Stimulated activated CD8-positive, alpha-beta memory T cell treated with anti-CD3 and anti-CD28 coated beads, Interleukin-12 subunit alpha, Interleukin-12 subunit beta, amount 100 ng/mL, for 4 hours (primary cell): ENCODE results near the gene CORO1A.
A peak's percentile ranks its signal among the peaks of the same experiment; 100 is the strongest.
"Not testable (repeated sequence)": the region's sequence is repeated elsewhere in the genome, so short reads cannot be mapped to it uniquely, and the experiment has no call there.

Experiments
- DNase-seq: peaks from one replicate; pipeline ENCODE4 v3.0.0-alpha.2; 2020; ENCODE audit warnings: low read depth

CORO1A gene

GRCh38 chr16:30170145-30170544 is 13.3 kb upstream of the CORO1A start:
- not testable (repeated sequence) for DNase-seq

GRCh38 chr16:30173054-30173453 is 10.3 kb upstream of the CORO1A start:
- DNase-seq, result no peak

- not testable (repeated sequence) for DNase-seq
Observed at GRCh38 chr16:30176876-30177275, 6.5 kb upstream of the CORO1A start.

- no peak for DNase-seq
Observed at GRCh38 chr16:30179195-30179594, 4.2 kb upstream of the CORO1A start.

- no peak for DNase-seq
Observed at GRCh38 chr16:30179931-30180330, 3.5 kb upstream of the CORO1A start.

- DNase-seq, result no peak
Observed at GRCh38 chr16:30180741-30181140, 2.7 kb upstream of the CORO1A start.

GRCh38 chr16:30184096-30184890 is 891 bp downstream of the CORO1A start:
- peak; percentile 57 for DNase-seq

GRCh38 chr16:30184891-30185682 is 1.7 kb downstream of the CORO1A start:
- peak; percentile 29 for DNase-seq

GRCh38 chr16:30185683-30186421 is 2.5 kb downstream of the CORO1A start:
- DNase-seq, result peak; percentile 76

GRCh38 chr16:30186444-30186781 is 3.0 kb downstream of the CORO1A start:
- peak; percentile 19 for DNase-seq

- DNase-seq, result peak; percentile 77
Observed at GRCh38 chr16:30186782-30187555, 3.6 kb downstream of the CORO1A start.

- no peak for DNase-seq
Observed at GRCh38 chr16:30187556-30187865, 4.1 kb downstream of the CORO1A start.

- DNase-seq, result no peak
Observed at GRCh38 chr16:30187971-30188561, 4.7 kb downstream of the CORO1A start.

GRCh38 chr16:30191158-30191557 is 7.8 kb downstream of the CORO1A start:
- DNase-seq, result not testable (repeated sequence)

GRCh38 chr16:30193098-30193497 is 9.7 kb downstream of the CORO1A start:
- DNase-seq, result not testable (repeated sequence)

- DNase-seq, result not testable (repeated sequence)
Observed at GRCh38 chr16:30193615-30194014, 10.2 kb downstream of the CORO1A start, which contains the start of the genes BOLA2B and SLX1A. TSS of gene BOLA2B (minus strand) at chr16:30193666. CDS start at chr16:30193595, 71 bp downstream. TSS of gene SLX1A (plus strand) at chr16:30193875. CDS start at chr16:30194085, 210 bp downstream.

GRCh38 chr16:30194172-30194925 is 10.9 kb downstream of the CORO1A start:
- DNase-seq, result not testable (repeated sequence)

- not testable (repeated sequence) for DNase-seq
Observed at GRCh38 chr16:30197001-30197400, 13.6 kb downstream of the CORO1A start.

- DNase-seq, result not testable (repeated sequence)
Observed at GRCh38 chr16:30199049-30199448, 15.6 kb downstream of the CORO1A start, which contains the start of gene SULT1A3. TSS of gene SULT1A3 (plus strand) at chr16:30199255. CDS start at chr16:30200729, 1,474 bp downstream.

- not testable (repeated sequence) for DNase-seq
Observed at GRCh38 chr16:30199608-30200343, 16.4 kb downstream of the CORO1A start.
